ENCODE measurements around the gene LTF. TPM values are rescaled to one million over a fixed set of nuclear protein-coding genes. Genes with fewer than 3 reads are reported as not detected.

Gene LTF
- total and polyA plus RNA-seq, 10 of the 15 experiments (the other 5 are each of a cell fraction or from before 2014, with no cell fraction given): 0.03 to 0.31 TPM; not detected in 8

DNA sequence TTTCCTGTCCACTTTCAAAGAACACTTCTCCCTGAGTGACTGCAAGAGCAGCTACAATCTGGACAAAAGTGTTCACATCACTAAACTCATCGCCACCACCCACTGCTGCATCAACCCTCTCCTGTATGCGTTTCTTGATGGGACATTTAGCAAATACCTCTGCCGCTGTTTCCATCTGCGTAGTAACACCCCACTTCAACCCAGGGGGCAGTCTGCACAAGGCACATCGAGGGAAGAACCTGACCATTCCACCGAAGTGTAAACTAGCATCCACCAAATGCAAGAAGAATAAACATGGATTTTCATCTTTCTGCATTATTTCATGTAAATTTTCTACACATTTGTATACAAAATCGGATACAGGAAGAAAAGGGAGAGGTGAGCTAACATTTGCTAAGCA is 55.9 kb downstream of the LTF start:
- CTCF ChIA-PET: interaction anchor here (0.7 to 1.9 kb wide), 2 partner anchors 39 to 80 kb away, joined by 3 to 7 read pairs; partner anchors contain the start of gene CCR5
- Histone ChIP-seq H3K27me3 (replicated peaks in 1 of 2; ENCODE audit: control insufficient read depth in 2 of 2, insufficient read depth in 2 of 2, low read length in 1 of 2) (no peaks in the 10 kb centered on the region), H3K4me3 (no peak overlapping the region), H2AFZ (ENCODE audit: control insufficient read depth, low read depth, low read length) (no peak overlapping the region), H3K9ac (ENCODE audit: control insufficient read depth, insufficient read depth, low read length) (no peak overlapping the region), H3K36me3 (ENCODE audit: control insufficient read depth in 2 of 2, insufficient read depth in 2 of 2, low read length in 1 of 2) (no peaks in the 10 kb centered on the region), H3K27ac (ENCODE audit: control insufficient read depth, insufficient read depth) (no peak overlapping the region), H3K4me1 (ENCODE audit: control insufficient read depth, insufficient read depth, low read length) (peaks cover 11% of the 10 kb centered on the region), H3K79me2 (ENCODE audit: control insufficient read depth, insufficient read depth, low read length) (no peaks in the 10 kb centered on the region), H4K20me1 (ENCODE audit: control insufficient read depth, insufficient read depth) (no peaks in the 10 kb centered on the region), H3K4me2 (ENCODE audit: control insufficient read depth, insufficient read depth) (no peak overlapping the region), H3K9me3 (replicated peaks; ENCODE audit: control insufficient read depth, insufficient read depth, low read length) (no peaks in the 10 kb centered on the region)
- intact Hi-C loops (cut with micrococcal nuclease; ENCODE audit: unreplicated experiment): no loop called here
- WGBS (ENCODE audit: insufficient coverage, insufficient replicate concordance, low lambda C conversion rate, missing lambda C conversion rate): 92% methylated on average over 7 of the region's 7 CpGs
- no peak for TF ChIP-seq MYB (IDR thresholded peaks at IDR 0.05; ENCODE audit: borderline replicate concordance, low read depth, low read length)
- TF ChIP-seq CBFB (IDR thresholded peaks at IDR 0.05; ENCODE audit: low read depth): no peak
- TF ChIP-seq, protein P1, sequence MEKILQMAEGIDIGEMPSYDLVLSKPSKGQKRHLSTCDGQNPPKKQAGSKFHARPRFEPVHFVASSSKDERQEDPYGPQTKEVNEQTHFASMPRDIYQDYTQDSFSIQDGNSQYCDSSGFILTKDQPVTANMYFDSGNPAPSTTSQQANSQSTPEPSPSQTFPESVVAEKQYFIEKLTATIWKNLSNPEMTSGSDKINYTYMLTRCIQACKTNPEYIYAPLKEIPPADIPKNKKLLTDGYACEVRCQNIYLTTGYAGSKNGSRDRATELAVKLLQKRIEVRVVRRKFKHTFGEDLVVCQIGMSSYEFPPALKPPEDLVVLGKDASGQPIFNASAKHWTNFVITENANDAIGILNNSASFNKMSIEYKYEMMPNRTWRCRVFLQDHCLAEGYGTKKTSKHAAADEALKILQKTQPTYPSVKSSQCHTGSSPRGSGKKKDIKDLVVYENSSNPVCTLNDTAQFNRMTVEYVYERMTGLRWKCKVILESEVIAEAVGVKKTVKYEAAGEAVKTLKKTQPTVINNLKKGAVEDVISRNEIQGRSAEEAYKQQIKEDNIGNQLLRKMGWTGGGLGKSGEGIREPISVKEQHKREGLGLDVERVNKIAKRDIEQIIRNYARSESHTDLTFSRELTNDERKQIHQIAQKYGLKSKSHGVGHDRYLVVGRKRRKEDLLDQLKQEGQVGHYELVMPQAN (conservative IDR thresholded peaks at IDR 0.05): no peak
- TF ChIP-seq ETV6 (conservative IDR thresholded peaks at IDR 0.05 in 1 of 2, IDR thresholded peaks at IDR 0.05 in 1 of 2; ENCODE audit: borderline replicate concordance in 1 of 2, low read depth in 1 of 2): no peak
- TF ChIP-seq TARDBP (IDR thresholded peaks at IDR 0.05; ENCODE audit: borderline replicate concordance): no peak
- DNase-seq (ENCODE audit: low read depth, low spot score) (no peak), FAIRE-seq (no peak), ATAC-seq (no peak)
- BruUV-seq (replicated peaks): no TSS peak
- RAD21 ChIA-PET (ENCODE audit: unreplicated experiment): no interaction called here
- POLR2A ChIA-PET: interaction anchor here (1.1 kb wide), 1 partner anchor 336 kb away, joined by 3 read pairs; no protein-coding TSS in a partner anchor
- SMC1A ChIA-PET (ENCODE audit: uncharacterized antibody, unreplicated experiment): interaction anchor here (2.1 kb wide), 1 partner anchor 80 kb away, joined by 6 read pairs; no protein-coding TSS in a partner anchor
- in situ Hi-C loops (cut with MboI): no loop called here

All from GM12878 (cell line).